Measurements from ENCODE around the gene AKAP13. TPM values are rescaled to one million over a fixed set of nuclear protein-coding genes. Genes with fewer than 3 reads are reported as not detected.
A peak's percentile ranks its signal among the peaks of the same experiment; 100 is the strongest.

The AKAP13 gene
- total and polyA plus RNA-seq, 2 of the 13 experiments (the other 11 are each of a cell fraction or from before 2014, with no cell fraction given): 6.7 to 27.1 TPM

DNA sequence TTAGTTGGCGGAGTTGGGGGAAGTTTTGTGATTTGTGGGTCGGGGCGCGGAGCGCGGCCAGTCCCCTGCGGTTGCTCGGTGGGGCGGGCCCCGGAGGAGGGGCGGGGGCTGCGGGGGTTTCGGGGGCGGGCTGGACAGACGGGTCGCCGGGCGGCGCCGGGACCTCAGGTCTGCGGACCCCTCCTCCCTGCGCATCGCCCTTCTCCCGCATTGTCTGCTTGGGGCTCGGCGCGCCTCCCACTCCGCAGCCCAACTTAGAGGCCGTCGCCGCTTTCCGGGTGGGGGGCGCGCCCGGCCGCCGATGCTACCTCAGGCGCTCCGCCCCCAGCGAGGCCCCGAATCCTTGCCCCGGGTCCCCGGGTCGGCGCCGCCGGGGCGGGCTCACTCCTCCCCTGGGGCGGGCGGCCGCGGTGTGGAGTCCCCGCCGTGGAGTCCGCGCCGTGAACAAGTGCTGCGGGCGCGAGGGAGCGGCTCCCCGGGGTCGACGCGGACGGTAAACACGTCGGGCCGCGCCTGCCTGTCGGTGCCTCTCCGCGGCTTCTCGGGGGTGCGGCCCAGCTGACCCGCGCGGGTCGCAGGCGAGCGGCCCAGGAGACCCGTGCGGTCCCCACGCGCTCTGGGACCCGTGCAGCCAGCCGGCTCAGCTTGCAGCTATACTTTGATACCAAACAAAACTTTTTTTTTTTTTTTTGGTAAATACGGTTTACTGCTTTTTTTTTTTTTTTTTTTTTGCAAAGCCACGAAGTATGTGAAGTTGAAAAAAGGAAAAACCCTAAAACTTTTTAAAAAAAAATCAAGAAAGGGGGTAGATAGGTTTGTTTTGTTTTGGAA, 624 bp downstream of the AKAP13 start (continued):
- TF ChIP-seq ASH2L (IDR thresholded peaks at IDR 0.05; ENCODE audit: insufficient read length, low read depth, low read length) (peak; percentile 20), HDAC1 (CRISPR knock-in tag; IDR thresholded peaks at IDR 0.05) (peak; percentile 20; the same call in 1 of the 2 replicates), DMAP1 (CRISPR knock-in tag; IDR thresholded peaks at IDR 0.05) (no peak; the same call in 1 of the 2 replicates), FOXA1 (IDR thresholded peaks at IDR 0.05) (no peak), FOXA1 (CRISPR knock-in tag; IDR thresholded peaks at IDR 0.05) (peak; percentile 27; the same call in 1 of the 2 replicates), FOXO1 (CRISPR knock-in tag; IDR thresholded peaks at IDR 0.05) (peak; percentile 31; the same call in 1 of the 2 replicates), ZFP82 (CRISPR knock-in tag; IDR thresholded peaks at IDR 0.05; ENCODE audit: borderline replicate concordance) (no peak), ZKSCAN5 (CRISPR knock-in tag; IDR thresholded peaks at IDR 0.05) (no peak), GABPB1 (CRISPR knock-in tag; IDR thresholded peaks at IDR 0.05) (0 out of 2 replicates have a peak, but pooled peaks have one; percentile 26), ZNF891 (CRISPR knock-in tag; IDR thresholded peaks at IDR 0.05) (peak; percentile 47; the same call in 1 of the 2 replicates), KMT2A (CRISPR knock-in tag; IDR thresholded peaks at IDR 0.05) (peak; percentile 47; the same call in 1 of the 2 replicates), IRX3 (CRISPR knock-in tag; IDR thresholded peaks at IDR 0.05; ENCODE audit: borderline replicate concordance, low read depth) (no peak), TAF15 (IDR thresholded peaks at IDR 0.05; ENCODE audit: low read depth, low read length, poor library complexity, severe bottlenecking) (no peak), DNMT1 (CRISPR knock-in tag; IDR thresholded peaks at IDR 0.05) (no peak), SRF (IDR thresholded peaks at IDR 0.05; ENCODE audit: low read depth, low read length) (no peak)
- TF ChIP-seq, protein P1, sequence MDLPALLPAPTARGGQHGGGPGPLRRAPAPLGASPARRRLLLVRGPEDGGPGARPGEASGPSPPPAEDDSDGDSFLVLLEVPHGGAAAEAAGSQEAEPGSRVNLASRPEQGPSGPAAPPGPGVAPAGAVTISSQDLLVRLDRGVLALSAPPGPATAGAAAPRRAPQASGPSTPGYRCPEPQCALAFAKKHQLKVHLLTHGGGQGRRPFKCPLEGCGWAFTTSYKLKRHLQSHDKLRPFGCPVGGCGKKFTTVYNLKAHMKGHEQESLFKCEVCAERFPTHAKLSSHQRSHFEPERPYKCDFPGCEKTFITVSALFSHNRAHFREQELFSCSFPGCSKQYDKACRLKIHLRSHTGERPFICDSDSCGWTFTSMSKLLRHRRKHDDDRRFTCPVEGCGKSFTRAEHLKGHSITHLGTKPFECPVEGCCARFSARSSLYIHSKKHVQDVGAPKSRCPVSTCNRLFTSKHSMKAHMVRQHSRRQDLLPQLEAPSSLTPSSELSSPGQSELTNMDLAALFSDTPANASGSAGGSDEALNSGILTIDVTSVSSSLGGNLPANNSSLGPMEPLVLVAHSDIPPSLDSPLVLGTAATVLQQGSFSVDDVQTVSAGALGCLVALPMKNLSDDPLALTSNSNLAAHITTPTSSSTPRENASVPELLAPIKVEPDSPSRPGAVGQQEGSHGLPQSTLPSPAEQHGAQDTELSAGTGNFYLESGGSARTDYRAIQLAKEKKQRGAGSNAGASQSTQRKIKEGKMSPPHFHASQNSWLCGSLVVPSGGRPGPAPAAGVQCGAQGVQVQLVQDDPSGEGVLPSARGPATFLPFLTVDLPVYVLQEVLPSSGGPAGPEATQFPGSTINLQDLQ (CRISPR knock-in tag; IDR thresholded peaks at IDR 0.05): 0 out of 2 replicates have a peak, but pooled peaks have one; percentile 26
- TF ChIP-seq, protein P2, sequence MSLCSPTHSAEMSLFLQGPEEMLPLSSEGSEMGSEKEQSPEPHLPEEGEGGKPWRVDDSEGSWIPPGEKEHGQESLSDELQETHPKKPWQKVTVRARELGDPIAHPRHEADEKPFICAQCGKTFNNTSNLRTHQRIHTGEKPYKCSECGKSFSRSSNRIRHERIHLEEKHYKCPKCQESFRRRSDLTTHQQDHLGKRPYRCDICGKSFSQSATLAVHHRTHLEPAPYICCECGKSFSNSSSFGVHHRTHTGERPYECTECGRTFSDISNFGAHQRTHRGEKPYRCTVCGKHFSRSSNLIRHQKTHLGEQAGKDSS (CRISPR knock-in tag; IDR thresholded peaks at IDR 0.05; ENCODE audit: borderline replicate concordance, low read depth): no peak
- TF ChIP-seq, protein P3, sequence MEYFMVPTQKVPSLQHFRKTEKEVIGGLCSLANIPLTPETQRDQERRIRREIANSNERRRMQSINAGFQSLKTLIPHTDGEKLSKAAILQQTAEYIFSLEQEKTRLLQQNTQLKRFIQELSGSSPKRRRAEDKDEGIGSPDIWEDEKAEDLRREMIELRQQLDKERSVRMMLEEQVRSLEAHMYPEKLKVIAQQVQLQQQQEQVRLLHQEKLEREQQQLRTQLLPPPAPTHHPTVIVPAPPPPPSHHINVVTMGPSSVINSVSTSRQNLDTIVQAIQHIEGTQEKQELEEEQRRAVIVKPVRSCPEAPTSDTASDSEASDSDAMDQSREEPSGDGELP (IDR thresholded peaks at IDR 0.05; ENCODE audit: borderline replicate concordance, low read depth): peak; percentile 47; the same call in 1 of the 2 replicates
- TF ChIP-seq, protein P4, sequence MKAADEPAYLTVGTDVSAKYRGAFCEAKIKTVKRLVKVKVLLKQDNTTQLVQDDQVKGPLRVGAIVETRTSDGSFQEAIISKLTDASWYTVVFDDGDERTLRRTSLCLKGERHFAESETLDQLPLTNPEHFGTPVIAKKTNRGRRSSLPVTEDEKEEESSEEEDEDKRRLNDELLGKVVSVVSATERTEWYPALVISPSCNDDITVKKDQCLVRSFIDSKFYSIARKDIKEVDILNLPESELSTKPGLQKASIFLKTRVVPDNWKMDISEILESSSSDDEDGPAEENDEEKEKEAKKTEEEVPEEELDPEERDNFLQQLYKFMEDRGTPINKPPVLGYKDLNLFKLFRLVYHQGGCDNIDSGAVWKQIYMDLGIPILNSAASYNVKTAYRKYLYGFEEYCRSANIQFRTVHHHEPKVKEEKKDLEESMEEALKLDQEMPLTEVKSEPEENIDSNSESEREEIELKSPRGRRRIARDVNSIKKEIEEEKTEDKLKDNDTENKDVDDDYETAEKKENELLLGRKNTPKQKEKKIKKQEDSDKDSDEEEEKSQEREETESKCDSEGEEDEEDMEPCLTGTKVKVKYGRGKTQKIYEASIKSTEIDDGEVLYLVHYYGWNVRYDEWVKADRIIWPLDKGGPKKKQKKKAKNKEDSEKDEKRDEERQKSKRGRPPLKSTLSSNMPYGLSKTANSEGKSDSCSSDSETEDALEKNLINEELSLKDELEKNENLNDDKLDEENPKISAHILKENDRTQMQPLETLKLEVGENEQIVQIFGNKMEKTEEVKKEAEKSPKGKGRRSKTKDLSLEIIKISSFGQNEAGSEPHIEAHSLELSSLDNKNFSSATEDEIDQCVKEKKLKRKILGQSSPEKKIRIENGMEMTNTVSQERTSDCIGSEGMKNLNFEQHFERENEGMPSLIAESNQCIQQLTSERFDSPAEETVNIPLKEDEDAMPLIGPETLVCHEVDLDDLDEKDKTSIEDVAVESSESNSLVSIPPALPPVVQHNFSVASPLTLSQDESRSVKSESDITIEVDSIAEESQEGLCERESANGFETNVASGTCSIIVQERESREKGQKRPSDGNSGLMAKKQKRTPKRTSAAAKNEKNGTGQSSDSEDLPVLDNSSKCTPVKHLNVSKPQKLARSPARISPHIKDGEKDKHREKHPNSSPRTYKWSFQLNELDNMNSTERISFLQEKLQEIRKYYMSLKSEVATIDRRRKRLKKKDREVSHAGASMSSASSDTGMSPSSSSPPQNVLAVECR (CRISPR knock-in tag; IDR thresholded peaks at IDR 0.05; ENCODE audit: borderline replicate concordance): peak; percentile 66; the same call in 1 of the 2 replicates
